H4 (cell line): Measurements from ENCODE around the gene SMYD3. TPM values are rescaled to one million over a fixed set of nuclear protein-coding genes. Genes with fewer than 3 reads are reported as not detected.

Experiments
- DNase-seq: peaks from one replicate; pipeline ENCODE4 v3.0.0-alpha.2; 2015; ENCODE audit warnings: low spot score
- total RNA-seq: library from RNA; depleted of rRNA; stranded (reverse); fragments of >200 nt; shearing (Covaris generic); gene quantifications from 2 replicates; pipeline ENCODE4 v1.2.3, GENCODE V29; 2014

The SMYD3 gene
- total RNA-seq, 1 experiment from 2014 or later, result 47.4 TPM

DNA sequence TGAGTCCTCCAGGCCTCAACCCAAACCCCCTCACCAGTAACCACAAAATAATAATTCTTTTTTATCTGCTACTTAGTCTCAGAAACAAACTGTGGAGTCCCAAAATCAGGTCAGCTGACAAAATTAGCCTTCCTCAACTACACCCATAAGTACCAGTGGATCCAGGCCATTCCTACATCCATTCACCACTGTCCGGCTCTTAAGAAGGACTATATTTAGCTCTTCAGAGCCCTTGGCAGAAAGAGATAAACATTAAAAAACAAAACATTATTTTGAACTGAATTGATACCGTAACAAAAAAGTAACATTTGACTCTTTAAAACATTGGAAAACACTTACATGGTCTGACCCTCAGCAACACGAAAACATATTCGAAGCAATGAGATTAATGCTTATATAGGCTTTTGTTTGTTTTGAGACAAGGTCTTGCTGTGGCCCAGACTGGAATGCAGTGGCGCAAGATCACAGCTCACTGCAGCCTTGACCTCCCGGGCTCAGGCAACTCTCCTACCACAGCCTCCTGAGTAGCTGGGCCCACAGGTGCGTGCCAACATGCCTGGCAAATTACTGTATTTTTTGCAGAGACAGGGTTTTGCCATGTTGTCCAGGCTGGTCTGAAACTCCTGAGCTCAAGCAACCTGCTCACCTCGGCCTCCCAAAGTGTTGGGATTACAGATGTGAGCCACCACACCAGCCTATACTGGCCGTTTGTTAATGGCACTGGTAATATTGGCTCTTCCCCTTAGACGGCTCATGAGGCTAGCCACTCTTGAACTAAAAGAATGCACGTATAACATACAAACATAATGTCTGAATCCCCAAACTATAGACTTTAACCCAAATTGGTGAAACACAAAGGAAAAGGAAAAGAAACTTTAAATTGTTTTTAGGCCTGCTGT lies 330.7 kb downstream of the SMYD3 start:
- DNase-seq, result peak; percentile 44

DNA sequence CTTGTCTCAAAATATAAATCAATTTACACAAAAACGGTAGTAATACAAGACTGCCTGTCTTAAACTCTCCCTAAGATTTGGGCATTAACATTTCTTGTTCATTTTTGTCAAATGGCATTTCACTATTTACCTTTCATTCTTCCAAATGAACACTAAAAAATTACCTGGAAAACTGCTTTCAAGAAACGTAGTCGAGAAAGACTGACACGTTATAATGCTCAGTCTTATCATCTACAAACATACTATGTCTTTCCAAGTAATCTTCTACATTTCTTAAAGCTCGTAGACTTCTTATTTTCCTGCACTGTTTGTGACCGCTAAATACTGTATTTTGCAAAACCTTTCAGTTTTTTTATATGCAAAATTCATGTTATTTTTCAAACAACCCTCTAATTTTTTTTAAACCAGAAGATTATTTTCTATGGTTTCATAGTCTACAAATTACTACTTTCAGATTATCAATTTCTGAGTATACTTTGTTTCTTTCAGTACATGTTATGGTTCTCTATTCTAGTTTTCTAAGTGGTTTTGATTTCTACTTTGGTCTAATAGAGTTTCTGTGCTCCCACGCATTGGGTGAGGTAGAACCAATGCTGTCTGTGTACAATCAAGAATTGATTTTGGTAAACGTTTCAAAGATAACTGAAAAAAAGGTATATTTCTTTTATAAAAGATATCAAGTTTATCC lies 336.4 kb downstream of the SMYD3 start:
- no peak for DNase-seq

DNA sequence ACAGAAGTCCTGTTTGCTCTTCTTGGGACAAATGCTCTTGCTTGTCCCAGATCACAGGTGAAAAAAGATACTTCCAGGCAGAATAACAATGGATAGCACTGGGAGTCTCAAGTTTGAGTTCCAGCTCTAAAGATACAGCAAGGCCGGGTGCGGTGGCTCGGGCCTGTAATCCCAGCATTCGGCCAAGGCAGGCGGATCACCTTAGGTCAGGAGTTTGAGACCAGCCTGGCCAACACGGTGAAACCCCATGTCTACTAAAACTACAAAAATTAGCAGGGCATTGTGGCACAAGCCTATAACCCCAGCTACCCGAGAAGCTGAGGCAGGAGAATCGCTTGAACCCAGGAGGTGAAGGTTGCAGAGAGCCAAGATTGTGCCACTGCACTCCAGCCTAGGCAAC lies 337.6 kb downstream of the SMYD3 start:
- DNase-seq, result no peak

DNA sequence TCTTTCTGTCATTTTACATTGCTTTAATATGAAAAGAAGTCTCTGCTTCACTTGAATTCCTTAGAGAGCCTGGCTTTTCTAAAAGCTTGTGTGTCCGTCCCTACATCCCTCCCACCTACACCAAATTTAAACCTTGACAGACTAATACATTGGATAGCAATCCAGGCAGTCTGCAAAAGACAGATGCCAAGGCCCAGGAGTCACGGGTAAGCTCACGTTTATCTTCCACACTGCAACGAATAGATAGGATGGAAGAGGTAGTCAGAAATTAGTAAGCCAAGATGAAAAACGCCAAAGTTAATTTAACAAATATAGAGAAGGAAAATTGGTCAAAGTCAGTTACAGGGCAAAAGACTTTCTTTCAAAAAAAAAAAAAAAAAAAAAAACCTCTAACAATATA lies 338.1 kb downstream of the SMYD3 start:
- DNase-seq, result no peak

DNA sequence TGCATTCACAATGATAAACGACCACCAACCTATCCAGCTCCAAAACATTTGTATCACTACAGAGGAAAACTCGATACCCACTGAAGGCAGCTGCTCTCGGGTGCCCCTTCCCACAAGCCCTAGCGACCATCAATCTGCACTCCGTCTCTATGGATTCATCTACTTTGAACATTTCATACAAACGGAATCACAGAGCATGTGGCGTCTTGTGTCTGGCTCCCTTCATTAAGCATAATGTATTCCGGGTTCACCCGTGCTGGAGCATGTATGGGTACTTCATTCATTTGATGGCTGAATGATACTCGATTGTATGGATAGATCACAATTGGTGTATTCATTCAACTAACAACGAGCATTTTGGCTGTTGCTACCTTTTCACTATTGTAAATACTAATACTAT lies 340.2 kb downstream of the SMYD3 start:
- no peak for DNase-seq

DNA sequence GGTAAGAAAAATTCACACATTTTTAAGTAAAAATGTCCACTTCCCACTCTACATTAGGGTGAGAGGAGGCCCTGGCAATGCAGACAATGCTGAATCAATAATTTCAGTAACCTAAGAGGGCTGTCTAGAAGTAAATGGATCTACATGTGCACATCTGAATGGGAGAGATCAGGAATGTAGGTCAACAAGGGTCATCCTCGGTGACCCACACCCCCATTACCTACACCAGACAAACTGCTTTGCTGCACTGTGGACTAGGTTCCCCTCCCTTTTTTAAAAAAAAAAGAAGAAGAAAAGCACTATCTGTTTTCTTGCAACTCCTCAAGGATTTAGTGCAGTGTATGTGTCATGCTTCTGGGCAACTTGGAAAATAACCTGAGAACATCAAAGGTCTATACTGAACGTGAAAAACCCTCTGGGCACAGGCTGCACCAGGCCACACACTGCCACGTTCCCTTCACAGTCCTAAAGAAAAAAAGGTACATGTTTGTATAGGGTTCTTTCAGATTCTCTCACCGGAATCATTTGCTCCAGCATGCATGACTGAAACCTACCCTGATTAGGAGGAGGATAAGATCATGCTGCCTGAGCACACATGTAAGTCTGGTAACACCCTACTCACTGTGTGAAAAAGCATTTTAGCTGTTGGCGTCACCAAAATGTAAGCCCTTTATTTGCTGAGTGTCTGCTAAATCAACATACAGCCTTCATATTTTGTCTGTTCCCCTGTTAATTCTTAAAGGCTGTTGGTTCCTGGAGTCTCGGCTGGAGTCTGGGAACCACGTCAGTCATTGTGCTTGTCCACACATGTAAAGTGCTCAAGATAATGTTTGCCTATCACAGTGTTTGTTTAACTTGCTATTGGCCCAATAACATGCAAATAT lies 341.0 kb downstream of the SMYD3 start:
- no peak for DNase-seq

DNA sequence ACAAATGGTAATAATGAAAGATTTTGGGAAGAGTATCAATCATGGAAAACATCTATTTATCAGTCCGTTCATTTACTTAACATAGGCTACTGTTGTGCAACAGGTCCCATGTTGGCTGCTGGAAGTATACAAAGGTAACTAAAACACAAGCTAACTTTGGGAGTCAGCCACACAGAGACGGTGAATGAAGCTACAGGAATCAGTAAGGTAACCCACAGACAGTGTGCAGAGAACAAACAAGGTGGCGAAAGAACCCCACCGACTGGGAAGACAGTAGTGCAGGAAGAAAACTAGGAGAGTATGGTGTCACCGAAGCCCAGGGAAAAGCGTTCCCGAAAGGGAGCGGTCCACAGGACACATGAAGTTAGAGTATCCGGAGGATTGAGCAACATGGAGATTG lies 342.3 kb downstream of the SMYD3 start:
- no peak for DNase-seq

DNA sequence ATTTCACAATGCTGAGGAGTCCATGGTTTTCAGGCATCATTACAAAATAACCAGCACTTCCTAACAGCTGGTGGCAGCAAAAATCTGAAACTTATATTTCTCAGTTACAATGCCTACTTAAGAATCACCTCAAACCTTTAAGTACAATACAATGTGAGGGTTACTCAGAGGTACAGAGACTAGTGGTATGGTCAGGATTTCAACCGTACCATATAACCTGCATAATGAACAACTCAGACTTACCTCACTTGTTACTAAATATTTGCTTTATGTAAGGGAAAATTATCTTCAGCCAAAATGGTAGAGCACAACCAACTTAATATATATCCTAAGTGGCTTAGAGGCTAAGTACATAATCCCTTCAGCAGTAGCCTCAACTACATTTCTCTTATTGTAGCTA lies 344.5 kb downstream of the SMYD3 start:
- no peak for DNase-seq

DNA sequence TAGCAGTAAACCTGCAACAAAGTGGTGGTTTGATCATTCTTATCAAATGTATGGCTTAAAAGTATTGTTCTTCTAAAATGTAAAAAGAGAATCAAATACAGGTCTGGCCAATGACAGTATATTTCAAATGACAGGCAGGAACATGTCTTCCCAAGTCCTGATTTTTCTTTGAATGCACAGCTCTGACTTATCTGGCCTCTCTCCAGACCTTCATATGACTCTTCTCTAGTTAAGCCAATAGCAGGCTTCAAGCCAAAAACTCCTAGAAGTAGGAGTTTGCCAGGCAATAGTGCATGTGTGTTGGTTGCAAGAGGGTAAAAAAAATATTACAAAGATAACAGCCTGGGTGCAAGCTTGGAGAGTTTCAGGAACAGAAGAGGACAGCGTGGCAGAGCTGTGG lies 345.5 kb downstream of the SMYD3 start:
- no peak for DNase-seq

DNA sequence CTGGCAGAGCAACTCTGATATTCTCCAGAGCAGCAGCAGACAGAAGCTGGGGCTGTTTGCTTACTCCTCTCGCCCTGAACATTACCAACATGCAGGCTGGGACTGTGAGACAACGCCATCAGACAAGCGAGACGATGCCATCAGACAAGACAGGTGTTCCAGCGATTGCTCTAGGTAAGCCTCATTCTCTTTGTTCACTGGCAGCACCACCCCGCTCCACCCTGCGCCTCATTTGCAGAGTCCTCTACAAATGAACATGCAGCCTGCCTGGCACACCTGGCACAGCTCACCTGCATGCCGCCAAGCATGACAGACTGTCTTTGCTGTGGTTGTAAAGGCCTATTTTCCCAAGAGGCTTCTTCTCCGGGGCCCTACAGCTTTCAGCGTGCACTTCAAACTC lies 346.2 kb downstream of the SMYD3 start:
- DNase-seq, result no peak

DNA sequence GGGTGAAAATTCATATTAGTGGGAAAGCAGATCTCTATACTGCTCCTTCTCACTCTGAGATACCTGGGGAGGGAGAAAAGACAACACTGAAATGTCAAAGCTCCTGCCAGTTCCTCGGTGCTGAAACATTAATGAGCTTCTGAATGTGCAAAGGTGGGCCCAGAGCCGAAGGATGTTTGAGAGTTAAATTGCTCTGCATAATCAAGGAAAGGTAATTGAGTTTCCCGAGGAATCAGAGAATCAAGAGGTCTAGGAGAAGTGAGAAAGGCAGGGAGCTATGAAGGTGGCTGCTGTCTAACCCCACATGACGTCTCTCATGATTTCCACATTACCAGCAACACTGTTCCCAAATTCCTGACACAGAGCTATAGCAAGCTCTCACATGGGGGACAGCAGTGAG lies 346.7 kb downstream of the SMYD3 start:
- DNase-seq, result no peak

DNA sequence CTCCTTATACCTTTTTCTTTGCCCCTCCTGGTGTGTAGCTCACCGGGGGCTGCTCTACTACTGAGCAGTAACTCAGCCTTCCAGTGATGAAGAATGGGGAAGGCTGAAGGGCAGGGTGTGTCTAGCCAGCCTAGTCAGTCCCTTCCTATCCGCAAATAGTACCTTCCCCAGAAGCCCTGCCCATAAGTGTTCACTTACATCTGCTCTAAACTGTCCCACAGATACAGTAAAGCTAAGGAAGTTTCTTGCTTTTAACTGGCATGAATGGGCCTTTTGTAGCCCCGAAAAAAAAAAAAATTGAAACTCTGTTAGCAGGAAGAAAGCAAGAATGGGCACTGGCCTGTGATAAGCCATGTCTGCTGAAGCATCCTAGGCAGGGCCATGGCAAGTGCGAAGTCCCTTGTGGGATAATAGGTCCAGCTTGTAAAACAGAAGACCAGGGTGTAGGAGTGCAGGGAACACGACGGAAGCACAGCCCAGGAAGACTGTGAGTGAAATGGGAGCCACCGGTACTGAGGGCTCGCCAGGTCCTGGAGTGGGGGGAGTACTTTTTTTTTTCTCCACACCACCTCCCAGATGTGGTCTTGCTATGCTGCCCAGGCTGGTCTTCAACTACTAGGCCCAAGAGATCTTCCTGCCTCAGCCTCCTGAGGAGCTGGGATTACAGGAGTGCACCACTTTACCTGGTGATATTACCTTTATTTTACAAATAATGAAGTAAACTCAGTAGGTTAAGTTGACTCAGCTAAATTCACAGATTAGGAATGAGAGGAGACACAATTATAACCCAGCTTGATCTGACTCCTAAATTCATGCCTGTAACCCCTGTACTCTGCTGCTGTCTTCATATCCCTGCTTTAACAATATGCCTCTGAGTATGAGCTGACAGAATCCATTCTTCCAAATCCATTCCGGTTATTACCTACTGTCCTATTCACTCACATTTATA lies 347.5 kb downstream of the SMYD3 start:
- DNase-seq, result no peak

DNA sequence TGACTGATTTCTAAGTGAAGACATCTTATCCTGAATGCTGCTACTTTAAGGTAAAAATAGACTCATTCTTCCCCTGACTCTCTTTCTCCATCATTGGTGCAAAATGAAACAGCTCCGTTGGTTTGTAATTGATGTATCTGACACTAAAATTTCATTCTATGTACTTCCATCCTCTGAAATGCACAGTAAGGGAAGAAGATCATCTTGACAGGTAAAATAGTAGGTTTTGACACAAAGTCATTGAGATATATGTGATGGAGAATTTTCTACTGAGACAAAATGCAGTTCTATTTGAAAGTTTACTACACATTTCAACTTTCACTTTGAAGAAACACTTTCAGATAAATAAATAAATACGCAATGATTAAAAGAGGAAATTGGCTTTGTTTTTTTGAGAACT lies 348.9 kb downstream of the SMYD3 start:
- no peak for DNase-seq

DNA sequence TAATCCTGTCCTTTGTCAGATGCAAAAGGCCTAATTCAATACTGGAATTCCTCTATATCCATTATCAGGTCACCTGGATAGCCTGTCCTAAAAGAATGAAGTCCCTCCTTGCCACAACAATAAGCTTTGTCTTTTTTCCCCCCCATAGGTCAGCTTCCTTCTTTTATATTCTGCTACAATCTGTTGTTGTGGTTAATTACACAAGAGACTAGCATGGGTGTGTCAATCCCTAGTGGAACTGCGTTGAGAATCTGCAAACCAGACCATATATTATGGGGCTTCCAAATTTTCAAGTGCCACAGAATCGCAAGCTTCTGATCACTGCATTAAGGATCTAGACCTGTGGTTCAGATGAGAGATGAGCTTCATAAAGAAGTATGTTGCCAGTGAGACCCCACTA lies 349.6 kb downstream of the SMYD3 start:
- no peak for DNase-seq

DNA sequence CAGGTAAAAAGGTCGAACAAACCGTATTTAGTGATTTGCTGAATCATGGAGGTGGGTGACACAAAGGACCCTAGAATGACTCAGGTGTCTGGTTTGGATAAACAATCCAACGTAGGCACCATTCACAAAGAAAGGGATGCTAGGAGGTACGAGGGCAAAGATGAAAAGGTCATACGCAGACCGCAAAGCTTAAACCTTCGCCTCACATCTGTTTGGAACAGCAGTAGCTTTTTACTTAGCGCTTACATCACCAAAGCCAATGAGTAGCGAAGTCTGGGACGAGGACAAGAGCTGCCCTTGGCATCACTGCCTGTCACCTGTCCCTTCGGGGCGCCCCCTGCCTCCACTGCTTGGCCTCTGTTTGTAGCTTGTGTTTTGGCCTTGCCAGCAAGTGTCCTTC lies 350.2 kb downstream of the SMYD3 start:
- no peak for DNase-seq

DNA sequence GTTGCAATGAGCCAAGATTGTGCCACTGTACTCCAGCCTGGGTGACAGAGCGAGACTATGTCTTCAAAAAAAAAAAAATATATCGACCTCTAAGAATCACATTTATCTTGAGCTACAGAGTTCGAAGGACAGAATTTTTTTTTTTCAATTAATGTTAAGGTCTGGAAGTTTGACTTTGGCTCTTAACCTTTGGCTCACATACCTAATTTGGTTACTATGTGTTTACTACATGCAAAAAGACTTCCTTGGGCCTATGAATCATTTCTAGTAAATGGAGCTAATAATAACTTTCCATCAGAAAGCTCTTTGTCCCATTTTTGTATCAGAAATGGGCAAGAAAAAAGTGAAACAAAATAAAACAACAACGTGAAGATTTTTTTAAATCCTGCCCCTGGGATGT lies 351.2 kb downstream of the SMYD3 start:
- peak; percentile 63 for DNase-seq

DNA sequence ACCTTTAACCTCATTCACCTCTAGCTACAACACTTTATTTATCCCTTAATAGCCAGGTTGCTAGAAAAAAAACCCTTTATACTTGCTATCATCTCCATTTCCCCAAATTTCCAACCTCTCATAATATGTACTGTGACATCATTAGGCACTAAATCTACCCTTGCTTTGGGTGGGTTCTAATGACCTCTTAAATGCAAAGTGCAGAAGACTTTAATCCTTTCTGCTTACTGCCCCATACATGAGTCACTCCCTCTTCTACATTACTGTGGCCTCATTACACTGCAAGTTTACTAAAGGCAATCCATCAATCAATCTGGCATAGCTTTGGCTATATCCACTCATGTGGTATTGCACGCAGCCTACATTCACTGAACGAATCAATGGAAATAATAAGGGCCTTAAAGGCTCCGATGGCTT lies 353.3 kb downstream of the SMYD3 start:
- DNase-seq, result no peak

DNA sequence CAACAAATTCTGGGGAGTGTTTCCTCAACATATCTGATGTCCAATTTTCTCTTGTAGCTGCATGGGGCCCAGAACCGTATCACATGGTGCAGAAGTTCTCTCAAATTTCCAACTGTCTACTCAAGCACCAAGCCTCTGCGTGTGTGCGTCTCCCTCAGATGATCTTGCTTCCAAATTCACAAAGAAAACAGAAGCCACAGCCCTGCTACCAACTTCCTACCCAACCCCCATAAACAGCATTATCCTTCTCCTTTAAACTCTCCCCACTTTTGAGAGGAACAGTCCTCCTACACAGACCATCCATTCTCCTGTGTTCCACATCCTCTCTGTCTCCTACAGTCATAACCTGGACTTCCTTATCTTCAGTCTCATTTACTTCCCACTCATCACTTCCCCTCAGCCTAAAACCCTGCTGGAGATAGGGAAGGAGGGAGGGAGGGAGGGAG lies 354.1 kb downstream of the SMYD3 start:
- DNase-seq, result no peak

DNA sequence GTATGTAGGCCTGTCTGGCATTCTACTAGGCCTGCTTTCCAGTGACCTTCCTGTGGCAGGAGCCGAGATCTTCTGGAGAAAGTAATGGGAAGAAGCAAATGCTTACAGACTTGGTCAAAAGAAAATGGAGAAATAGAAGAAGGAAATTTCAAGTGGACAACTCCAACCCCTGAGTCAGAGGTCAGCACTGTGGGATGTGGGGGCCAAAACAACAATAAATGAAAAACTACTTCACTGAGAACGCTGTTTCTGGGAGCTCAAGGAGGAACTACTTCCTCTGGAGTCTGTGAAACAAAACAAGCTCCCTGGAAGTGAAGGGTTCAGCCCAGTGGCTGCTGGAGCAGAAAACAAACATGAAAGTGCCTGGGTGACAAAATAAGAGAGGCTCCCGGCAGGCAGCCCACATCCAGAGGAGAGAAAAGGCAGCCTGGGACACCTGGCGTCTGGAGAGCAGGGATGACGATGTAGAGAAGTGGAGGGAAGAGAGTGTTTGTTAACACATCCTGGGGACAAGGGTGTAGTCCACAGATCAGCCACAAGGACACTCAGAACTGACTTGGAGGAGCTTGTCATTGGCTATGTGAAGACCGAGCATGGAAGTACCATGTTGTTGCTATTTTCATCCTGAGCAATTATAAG lies 355.2 kb downstream of the SMYD3 start:
- no peak for DNase-seq

DNA sequence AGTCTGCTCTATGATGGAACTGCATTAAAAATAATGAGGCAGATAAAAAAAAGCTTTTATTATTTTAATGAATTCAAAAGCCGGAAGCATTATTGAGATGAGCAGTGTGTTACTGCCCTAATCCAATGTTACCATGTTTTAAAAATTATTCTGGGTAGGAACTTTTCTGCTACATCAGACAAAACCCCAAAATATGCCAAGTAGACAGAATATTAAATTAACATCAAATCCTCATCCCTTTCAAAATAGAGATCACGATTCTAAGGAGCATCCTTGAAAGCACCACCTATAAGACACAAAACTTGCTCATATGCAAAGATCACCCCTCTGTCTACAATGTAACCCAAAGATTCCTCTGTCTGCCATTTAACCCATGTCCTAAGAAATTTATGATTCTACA lies 357.5 kb downstream of the SMYD3 start:
- no peak for DNase-seq
